Measurements from ENCODE around the gene PIN1.

Gene PIN1

DNA sequence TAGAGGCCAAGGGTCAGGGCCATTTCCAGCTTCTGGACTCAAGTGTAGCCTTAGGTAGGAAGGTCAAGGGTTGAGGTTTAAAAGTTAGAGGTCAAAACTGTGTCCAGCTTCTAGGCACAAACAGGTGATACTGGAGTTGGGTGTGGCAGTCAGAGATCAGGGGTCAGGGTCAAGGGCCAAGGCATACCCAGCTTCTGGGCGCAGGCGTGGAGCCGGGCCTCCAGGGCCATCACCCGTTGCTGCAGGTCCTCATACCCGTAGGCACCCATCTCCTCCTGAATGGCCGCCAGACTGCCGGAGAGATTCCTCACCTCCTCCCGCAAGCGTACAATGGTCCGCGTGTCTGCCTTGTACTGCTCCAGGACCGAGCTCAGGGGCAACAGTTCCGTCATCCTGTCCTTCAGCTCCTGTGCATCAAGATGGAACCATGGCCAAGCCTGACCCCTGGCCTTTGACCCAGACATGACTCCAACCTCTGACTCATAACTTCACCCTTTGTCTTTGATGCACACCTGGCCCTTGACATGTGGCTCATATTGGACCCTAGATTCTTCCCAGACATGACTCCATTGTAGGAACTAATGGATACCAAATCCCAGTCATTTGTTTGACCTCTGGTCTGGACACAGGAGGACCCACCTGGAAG, 22.1 kb downstream of the PIN1 start:
- DNase-seq = no peak

DNA sequence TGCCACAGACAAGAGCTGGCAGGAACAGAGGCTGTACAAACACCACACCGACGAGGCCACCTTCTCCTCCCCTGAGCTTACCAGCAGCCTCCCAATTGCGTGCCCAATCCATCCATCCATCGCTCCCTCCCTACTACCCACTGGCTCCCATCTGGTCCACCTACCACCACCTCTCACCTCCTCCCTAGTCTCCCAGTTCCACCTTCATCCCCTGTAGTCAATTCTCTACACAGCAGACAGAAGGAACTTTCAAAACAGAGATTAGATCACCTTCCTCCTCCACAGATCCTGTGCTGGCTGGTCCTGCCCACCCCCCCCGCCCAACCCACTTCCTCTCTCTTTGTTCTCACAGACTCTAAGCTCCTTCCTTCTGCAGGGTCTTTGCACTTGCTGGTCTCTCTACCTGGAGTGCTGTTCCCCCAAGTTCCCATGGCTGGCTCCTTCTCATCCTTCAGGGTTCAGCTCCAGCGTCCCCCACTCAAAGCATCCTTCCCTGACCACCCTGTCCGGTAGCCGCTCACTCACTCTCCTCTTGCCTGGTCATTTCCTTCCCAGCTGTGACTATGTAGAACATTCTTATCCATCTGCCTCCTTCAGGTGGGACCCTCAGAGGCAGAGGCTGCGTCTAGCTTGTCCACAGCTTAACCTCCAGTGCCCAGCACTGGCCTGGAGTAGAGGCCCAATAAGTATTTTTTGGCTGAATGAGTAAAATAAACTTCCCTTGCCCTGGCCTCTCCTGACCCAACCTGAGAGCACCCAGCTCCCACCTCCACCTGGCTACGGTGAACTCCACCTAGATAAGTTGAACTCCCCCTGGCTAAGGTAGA, 23.0 kb downstream of the PIN1 start:
- no peak for DNase-seq

DNA sequence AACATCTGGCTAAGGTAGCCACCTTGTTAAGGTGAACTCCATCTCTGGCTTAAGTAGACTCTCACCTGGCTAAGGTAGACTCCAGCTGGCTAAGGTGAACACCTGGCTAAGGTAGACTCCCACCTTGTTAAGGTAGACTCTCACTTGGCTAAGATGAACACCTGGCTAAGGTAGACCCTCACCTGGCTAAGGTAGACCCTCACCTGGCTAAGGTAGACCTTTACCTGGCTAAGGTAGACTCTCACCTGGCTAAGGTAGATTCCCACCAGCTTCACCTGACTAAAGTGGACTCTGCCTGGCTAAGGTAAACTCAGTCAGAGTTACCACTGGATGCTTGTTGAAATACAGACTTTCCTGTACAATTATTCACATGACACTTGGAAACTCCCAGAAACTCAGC, 23.6 kb downstream of the PIN1 start:
- no peak for DNase-seq

DNA sequence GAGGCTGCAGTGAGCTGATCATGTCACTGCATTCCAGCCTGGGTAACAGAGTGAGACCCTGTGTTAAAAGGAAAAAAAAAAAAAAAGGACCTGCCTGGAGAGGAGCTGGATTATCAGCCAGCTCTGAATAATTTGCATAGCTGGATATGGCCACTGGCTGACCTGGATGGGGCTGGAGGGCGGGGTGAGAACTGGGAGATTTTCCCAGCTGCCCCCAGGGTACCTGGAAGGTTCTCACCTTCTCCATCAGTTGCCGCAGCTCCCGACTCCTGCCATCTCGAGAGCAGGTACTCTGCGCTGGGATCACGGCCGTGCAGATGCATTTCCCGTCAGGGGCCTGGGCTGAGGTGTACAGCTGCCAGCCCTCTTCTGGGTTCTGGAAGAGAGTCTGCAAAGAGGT, 25.3 kb downstream of the PIN1 start:
- no peak for DNase-seq

DNA sequence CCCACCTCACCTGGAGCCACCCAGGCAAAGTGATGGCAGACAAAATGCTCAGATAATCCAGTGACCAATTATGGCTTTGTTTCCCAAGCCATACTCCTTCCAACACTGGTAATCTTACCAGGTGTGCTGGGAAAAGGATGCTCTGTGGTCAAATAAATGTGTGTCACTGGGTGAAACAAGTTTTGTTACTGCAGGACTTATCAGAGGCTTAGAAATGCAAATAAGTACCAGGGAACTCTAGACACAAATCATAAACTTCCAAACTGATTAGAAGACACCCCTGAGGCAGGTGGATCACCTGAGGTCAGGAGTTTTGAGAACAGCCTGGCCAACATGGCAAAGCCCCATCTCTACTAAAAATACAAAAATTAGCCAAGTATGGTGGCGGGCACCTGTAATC, 26.4 kb downstream of the PIN1 start:
- no peak for DNase-seq

DNA sequence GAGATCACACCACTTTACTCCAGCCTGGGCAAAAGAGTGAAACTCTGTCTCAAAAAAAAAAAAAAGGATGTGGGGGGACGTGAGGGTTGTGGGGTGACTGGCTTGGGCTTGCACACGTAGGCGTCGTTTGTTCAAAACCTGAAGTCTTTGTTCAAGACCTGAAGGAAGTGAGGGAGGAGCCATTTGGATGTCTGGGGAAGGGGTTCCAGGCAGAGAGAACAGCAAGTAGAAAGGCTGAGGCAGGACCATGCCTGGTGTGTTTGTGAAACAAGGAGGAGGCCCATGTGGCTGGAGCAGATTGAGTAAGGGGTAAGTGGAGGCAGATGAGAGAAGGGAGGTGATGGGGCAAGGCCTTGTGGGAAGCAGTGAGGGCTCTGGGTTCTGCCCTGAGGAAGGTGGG, 27.8 kb downstream of the PIN1 start:
- DNase-seq = no peak

DNA sequence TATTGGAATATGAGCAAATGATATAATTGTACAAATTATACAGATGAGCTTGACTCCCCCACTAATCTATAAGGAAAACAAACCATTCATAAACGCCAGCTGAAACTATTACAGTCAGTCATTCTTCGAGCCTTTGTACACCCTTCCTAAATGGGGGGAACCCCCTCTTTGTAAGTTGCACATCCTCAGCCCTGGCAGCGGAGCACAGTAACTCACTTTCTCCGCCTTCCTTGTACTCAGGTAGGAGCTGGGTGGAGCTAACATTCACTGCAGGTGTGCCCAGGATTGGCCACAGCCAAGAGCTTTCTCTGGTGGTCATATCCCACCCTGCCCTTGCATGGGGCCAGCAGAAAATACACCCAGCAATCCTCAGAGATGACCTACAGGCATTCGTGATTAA, 28.6 kb downstream of the PIN1 start:
- DNase-seq = no peak

DNA sequence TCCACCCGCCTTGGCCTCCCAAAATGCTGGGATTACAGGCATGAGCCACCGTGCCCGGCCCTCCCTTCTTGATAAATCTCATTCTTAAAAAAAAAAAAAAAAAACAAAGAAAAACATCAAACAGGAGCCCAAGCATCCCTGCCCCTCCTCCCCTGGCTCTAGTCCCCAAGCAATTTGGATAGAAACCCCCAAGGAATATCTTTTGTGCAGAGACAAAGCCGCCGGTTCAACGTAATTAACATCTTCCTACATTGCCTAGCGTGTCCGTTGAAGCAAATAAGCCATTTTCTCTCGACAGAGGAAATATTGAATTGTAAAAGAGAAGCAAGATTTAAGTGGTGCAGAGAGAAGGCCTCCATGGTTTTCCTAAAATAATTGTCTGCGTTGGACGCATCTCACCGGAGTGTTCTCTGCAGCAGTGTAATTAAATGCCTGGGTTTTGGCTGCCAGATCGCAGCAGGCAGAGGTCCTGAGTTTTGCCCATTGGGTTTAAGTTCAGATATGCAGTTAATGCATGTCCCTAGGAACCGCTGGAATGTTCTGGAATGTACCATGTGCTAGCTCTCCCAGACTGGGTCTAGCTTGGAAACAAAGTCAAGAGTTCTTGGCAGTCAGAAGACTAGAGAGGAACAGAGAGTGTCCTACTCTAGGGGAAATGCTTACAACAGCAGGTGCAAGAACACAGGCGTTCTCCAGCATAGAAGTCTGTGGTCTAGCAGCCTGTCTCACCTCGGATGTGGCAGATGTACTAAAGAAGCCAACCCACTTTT, 30.8 kb downstream of the PIN1 start:
- DNase-seq = peak; percentile 69

DNA sequence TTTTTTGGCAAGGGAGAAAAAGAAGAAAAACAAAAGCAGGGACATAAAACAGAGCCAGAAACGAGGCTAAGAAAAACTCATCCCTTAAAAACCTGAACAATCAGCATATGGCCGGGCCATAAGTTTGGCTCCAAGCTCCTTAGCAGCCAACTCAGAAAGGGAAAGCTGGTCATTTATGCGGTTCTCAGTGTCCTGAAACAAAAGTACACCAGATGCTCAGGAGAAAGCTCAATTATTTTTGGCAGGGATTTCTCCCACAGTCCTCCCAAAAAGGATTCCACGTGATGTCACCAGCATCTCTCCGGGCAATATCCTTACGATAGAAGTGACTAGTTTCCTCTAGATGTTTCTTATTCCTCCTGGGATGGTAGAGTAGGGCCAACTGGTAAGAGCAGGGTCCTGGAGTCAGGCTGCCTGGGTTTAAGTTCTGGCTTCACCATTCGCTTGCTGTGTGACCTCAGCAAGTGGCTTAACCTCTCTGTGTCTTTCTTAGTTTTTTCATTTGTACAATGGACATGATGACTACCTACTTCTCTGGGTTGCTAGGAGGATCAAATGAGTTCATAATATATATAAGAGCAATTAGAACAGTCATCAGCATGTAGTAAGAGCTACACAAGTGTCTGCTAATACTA, 34.0 kb downstream of the PIN1 start:
- DNase-seq = no peak

DNA sequence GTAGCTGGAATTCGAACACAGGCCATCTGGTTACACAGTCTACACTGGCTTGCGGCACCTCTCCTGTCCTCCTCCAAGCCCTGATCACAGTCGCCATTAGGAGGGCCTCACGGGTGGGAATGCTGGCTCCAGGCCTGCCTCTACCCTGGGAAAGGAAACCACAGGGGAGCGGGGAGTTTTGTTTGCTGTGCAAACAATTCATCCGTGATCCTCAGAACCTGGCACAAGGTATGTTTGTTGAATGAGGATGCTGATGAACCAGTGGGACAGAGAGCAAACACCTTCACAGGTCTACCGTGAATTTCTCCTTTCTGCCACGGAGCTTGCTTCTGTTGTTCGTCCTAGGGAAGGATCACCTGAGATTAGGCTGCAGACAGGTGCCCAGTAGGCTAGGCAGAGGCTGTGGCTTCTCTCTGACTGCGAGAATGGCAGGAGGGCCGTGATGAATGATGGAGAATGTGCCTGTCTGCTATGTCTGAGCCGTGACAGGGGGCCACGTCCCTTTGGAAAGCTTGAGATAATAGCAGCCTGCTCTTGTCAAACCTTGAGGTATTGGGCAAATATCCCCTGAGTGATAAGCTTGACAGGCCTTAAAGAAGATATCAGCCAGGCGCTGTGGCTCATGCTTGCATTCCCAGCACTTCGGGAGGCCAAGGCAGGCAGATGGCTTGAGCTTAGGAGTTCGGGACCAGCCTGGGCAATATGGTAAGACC, 36.7 kb downstream of the PIN1 start:
- DNase-seq = no peak

DNA sequence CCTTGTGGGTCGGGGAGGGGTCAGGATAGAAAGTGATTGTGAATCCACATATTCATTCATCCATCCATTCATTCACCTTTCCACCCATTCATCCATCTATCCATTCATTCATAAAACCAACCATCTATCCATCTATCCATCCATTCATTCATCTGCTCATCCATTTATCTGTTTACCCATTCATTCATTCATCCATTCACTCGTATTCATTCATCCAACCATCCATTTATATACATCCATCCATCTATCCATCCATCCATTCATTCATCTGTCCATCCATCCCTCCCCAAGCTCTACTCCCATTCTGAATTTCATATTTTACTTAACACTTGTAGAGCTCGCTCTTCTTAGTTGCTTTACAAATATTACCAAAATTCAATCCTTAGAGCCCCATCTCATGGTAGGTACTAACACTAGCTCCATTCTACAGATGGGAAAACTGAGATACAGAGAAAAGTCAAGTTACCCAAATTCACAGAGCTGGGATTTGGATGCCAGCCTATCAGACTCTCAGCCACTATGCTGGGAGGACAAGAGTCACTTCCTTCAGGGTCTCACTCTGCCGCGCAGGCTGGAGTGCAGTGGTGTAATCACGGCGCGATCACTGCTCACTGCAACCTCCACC, 37.6 kb downstream of the PIN1 start:
- no peak for DNase-seq

DNA sequence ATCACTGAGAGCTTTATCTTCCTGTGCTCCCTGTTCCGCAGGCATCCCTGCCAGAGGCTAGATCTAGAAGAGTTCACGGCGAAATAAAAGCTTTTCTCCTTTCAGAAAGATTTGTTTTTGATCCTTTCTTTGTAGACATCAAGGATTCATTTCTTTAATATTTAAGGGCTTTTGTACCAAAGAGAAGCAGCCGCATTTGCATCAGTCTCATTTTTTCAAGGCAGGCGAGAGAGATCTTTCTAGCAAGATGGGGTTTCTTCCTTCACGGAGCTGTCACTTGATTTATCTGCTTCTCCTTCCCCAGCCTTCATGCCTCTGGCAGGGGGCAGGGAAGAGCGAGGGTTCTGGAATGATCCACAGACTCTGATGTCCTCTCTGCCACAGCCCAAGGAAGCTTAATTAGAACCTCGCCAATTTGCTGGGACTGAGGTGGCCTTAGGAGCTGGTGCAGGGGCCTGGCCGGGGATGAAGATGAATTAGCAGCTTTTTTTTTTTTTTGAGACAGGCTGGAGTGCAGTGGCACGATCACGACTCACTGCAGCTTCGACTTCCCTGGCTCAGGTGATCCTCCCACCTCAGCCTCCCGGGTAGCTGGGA, 40.0 kb downstream of the PIN1 start:
- no peak for DNase-seq

DNA sequence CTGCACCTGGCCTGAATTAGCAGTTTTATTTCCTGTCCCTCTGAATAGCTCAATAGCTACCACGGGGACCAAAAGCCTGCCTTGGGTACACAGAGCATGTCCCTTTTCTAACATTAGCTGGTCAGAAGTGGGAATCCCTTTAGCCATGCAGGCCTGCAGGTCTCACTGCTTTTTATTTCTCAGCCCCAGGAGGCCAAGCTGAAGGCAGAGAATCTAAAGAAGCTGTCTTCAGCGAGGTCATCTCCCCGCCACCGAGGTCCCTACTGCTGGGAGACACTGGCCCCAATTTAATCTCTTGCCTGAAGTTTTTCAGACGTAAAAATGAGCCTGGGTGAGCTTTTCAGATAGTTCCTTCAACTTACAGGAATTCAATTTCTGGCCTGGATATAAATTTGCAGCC, 40.7 kb downstream of the PIN1 start:
- DNase-seq = no peak

DNA sequence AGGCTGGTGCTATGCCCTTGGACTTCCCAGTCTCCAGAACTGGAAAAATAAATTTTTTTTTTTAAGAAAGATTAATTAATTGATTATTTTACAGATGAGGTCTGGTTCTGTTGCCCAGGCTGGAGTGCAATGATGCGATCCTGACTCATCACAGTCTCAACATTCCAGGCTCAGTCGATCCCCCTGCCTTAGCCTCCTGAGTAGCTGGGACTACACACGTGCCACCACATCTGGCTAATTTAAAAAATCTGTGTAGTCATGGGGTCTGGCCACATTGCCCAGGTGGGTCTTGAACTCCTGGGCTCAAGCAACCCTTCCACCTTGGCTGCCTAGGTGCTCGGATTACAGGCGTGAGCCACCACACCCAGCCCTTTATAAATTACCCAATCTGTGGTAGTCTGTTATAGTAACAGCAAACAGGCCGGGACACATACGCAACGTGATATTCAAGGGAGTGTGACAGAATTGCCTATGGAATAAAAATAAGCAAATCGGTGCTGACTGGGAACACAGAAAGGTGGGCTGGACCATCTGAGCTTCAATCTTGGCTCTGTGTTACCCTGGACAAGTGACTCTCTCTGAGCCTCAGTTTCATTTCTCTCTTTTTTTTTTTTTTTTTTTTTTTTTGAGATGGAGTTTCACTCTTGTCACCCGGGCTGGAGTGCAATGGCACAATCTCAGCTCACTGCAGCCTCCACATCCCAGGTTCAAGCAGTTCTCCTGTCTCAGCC, 42.8 kb downstream of the PIN1 start:
- no peak for DNase-seq

DNA sequence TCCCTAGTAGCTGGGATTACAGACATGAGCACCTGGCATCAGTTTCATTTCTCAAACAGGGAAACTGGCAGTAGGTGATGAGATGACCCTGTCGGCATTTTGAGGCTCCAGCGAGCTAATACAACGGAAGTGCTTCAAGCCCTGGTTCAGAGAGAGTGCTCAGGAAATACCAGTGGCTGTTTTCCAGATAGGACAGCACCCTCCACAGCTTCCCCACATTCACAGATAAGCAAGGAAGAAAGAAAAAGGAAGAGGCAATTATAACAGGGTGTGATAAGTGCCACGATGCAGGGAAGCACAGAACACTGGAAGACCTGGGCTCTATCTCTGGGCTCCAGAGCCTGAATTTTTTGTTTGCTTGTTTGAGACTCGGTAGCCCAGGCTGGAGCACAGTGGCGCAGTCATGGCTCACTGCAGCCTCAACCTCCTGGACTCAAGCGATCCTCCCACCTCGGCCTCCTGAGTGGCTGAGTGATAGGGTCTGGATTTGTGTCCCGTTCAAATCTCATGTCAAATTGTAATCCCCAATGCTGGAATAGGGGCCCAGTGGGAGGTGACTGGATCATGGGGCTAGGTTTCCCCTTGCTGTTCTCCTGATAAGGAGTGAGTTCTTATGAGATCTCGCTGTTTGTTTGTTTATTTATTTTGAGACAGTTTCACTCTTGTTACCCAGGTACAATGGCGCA, 43.5 kb downstream of the PIN1 start:
- DNase-seq = no peak

DNA sequence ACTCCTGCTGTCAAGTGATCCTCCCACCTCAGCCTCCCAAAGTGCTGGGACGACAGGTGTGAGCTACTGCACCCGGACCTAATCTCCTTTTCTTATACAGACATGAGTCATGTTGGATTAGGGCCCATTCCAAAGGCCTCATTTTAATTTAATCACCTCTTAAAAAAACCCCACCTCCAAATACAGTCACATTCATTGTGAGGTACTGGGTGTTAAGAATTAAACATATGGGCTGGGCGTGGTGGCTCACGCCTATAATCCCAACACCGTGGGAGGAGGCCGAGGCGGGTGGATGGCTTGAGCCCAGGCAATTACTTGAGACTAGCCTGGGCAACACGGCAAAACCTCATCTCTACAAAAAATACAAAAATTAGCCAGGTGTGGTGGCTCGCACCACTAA, 46.6 kb downstream of the PIN1 start:
- DNase-seq = no peak

DNA sequence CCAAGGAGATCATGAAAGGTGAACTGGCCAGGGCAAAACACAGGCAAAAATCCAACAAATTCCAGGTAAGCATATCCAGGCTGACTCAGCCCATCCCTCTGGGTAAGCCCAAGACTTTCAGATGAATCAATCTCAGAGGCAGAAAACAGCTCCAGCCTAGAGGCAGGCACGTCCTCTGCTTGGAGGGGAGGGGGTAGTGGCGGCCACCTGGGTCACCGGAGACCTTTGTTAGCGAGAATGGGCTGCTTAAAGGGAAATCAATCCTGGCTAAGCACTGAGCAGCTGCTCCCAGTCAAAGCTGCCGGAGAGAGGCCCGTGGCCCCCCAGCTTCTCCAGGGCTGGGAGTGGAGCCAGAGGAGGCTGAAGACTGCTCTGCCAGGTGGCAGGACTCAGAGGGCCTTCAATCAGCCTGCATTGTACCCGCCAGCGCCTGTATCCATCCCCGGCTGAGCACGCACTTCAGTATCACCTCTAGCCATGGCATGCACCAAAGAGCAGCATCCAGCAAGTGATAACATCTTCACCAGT, 48.2 kb downstream of the PIN1 start:
- DNase-seq = peak; percentile 22

DNA sequence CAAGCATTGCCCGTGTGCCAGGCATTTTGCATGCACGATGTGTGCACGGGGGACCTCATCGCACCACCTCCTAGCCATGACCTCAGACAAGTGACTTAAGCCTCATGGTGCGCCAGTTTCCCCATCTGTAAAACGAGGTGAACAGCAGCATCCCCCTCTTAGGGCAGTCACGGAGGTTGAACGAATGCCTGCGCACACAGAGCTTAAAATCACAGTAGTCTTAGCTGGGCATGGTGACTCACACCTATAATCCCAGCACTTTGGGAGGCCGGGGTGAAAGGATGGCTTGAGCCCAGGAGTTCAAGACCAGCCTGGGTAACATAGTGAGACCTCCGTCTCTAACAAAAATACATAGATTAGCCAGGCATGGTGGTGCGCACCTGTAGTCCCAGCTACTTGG, 48.6 kb downstream of the PIN1 start:
- DNase-seq = no peak

DNA sequence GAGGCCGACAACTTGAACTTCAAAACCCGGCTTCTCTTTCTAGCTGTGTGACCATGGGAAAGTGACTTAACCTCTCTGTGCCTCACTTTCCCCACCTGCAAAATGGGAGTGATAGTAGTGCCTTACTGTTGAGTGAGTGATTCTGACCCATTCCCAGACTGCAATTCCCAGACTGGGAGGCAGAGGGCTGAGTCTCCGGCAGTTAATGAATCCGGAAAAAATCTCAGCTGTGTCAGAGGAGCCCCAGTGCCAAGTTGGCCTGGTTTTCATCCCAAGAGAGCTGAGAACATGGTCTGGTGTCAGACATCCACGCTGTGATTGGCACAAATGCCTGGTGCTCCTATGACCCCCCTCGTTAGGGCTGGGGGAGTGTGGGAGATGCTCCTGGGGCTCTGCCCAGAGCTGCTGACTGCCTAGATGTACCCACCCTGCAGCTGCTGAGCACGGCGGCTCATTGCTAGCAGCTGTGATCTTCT, 50.0 kb downstream of the PIN1 start:
- DNase-seq = no peak

All from NCI-H2227 treated with DMSO at 0.1 percent for 48 hours (cell line).